ENCODE results near the gene CYTH2. TPM values are rescaled to one million over a fixed set of nuclear protein-coding genes. Genes with fewer than 3 reads are reported as not detected.

The CYTH2 gene
- total RNA-seq, 1 donor from 2014 or later = 50.3 TPM

DNA sequence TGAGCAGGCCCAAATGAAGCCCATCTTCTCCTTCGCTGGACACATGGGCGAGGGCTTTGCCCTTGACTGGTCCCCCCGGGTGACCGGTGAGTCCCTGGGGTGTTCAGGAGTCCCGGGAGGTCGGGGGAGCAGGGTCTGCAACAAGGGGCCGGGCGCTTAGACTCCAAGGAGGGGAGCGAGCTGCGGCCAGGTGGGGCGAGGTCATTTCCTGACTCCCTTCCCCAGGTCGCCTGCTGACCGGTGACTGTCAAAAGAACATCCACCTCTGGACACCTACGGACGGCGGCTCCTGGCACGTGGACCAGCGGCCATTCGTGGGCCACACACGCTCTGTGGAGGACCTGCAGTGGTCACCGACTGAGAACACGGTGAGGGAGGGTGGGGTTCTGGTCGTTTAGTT, 18.7 kb upstream of the CYTH2 start:
- no peak for TF ChIP-seq EZH2 (IDR thresholded peaks at IDR 0.05)
- TF ChIP-seq, protein P1, sequence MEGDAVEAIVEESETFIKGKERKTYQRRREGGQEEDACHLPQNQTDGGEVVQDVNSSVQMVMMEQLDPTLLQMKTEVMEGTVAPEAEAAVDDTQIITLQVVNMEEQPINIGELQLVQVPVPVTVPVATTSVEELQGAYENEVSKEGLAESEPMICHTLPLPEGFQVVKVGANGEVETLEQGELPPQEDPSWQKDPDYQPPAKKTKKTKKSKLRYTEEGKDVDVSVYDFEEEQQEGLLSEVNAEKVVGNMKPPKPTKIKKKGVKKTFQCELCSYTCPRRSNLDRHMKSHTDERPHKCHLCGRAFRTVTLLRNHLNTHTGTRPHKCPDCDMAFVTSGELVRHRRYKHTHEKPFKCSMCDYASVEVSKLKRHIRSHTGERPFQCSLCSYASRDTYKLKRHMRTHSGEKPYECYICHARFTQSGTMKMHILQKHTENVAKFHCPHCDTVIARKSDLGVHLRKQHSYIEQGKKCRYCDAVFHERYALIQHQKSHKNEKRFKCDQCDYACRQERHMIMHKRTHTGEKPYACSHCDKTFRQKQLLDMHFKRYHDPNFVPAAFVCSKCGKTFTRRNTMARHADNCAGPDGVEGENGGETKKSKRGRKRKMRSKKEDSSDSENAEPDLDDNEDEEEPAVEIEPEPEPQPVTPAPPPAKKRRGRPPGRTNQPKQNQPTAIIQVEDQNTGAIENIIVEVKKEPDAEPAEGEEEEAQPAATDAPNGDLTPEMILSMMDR (IDR thresholded peaks at IDR 0.05) = no peak
- no peak for TF ChIP-seq EZH2phosphoT487 (IDR thresholded peaks at IDR 0.05)
- H3K36me3 Mint-ChIP-seq = peaks cover 18% of the 10 kb centered on the region

DNA sequence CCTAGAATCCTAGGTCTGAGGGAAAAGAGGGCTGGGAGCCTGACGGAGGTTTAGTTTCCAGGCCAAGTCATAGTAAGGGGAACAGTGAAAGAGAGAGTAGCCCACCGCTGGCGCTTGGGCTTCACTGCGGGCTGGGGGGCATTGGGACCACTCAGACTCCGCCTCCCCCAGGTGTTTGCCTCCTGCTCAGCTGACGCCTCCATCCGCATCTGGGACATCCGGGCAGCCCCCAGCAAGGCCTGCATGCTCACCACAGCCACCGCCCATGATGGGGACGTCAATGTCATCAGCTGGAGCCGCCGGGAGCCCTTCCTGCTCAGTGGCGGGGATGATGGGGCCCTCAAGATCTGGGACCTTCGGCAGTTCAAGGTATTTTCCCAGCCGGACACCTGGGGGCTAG, 18.3 kb upstream of the CYTH2 start:
- no peak for TF ChIP-seq EZH2 (IDR thresholded peaks at IDR 0.05)
- no peak for TF ChIP-seq EZH2phosphoT487 (IDR thresholded peaks at IDR 0.05)
- TF ChIP-seq, protein P1 (IDR thresholded peaks at IDR 0.05) = no peak
- no peak overlapping the region for H3K9ac ChIP-seq
- Mint-ChIP-seq H3K27me3 (ENCODE audit: insufficient read depth, low read depth) (peaks cover 5% of the 10 kb centered on the region), H3K27ac (no peak overlapping the region), H3K4me3 (no peak overlapping the region), H3K36me3 (peaks cover 18% of the 10 kb centered on the region), H3K4me1 (peaks cover 2% of the 10 kb centered on the region), H3K9me3 (no peaks in the 10 kb centered on the region)
- no peaks in the 10 kb centered on the region for H3K4me1 ChIP-seq
- no peaks in the 10 kb centered on the region for H3K9me3 ChIP-seq (ENCODE audit: low read depth)
- no peak overlapping the region for H3K4me2 ChIP-seq
- H3K79me2 ChIP-seq (ENCODE audit: low read depth) = peaks cover 18% of the 10 kb centered on the region
- no peaks in the 10 kb centered on the region for H4K20me1 ChIP-seq (ENCODE audit: low read depth)
- DNase-seq (ENCODE audit: low spot score) = no peak
- H3K27me3 ChIP-seq = no peaks in the 10 kb centered on the region
- peaks cover 5% of the 10 kb centered on the region for H3K36me3 ChIP-seq
- H2AFZ ChIP-seq (replicated peaks) = no peak overlapping the region
- no peak overlapping the region for H3K27ac ChIP-seq
- no peak overlapping the region for H3K4me3 ChIP-seq
- H3F3A ChIP-seq (ENCODE audit: low read depth) = peaks cover 2% of the 10 kb centered on the region

More for the DNA sequence above, 18.7 kb upstream of the CYTH2 start:
- H3K9me3 Mint-ChIP-seq = no peaks in the 10 kb centered on the region
- H3K4me1 ChIP-seq = no peaks in the 10 kb centered on the region
- DNase-seq (ENCODE audit: low spot score) = no peak
- H4K20me1 ChIP-seq (ENCODE audit: low read depth) = no peaks in the 10 kb centered on the region
- H3K79me2 ChIP-seq (ENCODE audit: low read depth) = peaks cover 18% of the 10 kb centered on the region
- peaks cover 7% of the 10 kb centered on the region for H3F3A ChIP-seq (ENCODE audit: low read depth)
- H3K4me3 Mint-ChIP-seq = no peak overlapping the region
- peaks cover 2% of the 10 kb centered on the region for H3K4me1 Mint-ChIP-seq
- no peak overlapping the region for H3K9ac ChIP-seq
- H3K27ac Mint-ChIP-seq = no peak overlapping the region
- H3K9me3 ChIP-seq (ENCODE audit: low read depth) = no peaks in the 10 kb centered on the region
- peaks cover 5% of the 10 kb centered on the region for H3K27me3 Mint-ChIP-seq (ENCODE audit: insufficient read depth, low read depth)
- no peaks in the 10 kb centered on the region for H3K27me3 ChIP-seq
- no peak overlapping the region for H3K4me2 ChIP-seq
- peaks cover 5% of the 10 kb centered on the region for H3K36me3 ChIP-seq
- H3K4me3 ChIP-seq = no peak overlapping the region
- no peak overlapping the region for H3K27ac ChIP-seq
- no peak overlapping the region for H2AFZ ChIP-seq (replicated peaks)

DNA sequence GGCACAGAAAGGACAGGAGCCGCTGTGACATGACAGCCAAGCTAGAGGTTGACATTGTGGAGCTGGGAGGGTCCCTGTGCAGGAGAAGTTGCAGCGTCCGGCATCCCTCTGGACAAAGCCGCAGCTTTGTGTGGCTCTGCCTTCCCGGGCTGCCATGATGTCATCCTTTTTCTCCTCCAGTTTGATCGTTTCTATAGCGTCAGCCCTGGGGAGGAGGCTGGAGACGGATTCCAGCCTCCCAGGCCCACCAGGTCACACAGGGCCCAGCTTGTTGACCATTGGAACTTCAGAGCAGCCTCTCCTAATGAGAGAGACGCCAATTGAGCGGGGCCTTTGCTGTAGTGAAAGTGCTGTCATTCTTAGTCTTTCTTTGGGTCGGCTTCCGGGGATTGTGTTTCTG, 17.5 kb upstream of the CYTH2 start:
- peaks cover 5% of the 10 kb centered on the region for H3K27me3 Mint-ChIP-seq (ENCODE audit: insufficient read depth, low read depth)
- H3K4me1 Mint-ChIP-seq = no peaks in the 10 kb centered on the region
- H3K9ac ChIP-seq = no peak overlapping the region
- H3K4me3 ChIP-seq = no peak overlapping the region
- no peaks in the 10 kb centered on the region for H3F3A ChIP-seq (ENCODE audit: low read depth)
- H3K27ac Mint-ChIP-seq = no peak overlapping the region
- H3K4me2 ChIP-seq = no peak overlapping the region
- H3K79me2 ChIP-seq (ENCODE audit: low read depth) = peaks cover 10% of the 10 kb centered on the region
- peaks cover 18% of the 10 kb centered on the region for H3K36me3 Mint-ChIP-seq
- no peaks in the 10 kb centered on the region for H3K9me3 Mint-ChIP-seq
- TF ChIP-seq EZH2phosphoT487 (IDR thresholded peaks at IDR 0.05) (no peak), EZH2 (IDR thresholded peaks at IDR 0.05) (no peak)
- TF ChIP-seq, protein P1 (IDR thresholded peaks at IDR 0.05) = no peak
- H3K9me3 ChIP-seq (ENCODE audit: low read depth) = no peaks in the 10 kb centered on the region
- H3K4me1 ChIP-seq = no peaks in the 10 kb centered on the region
- no peaks in the 10 kb centered on the region for H3K27me3 ChIP-seq
- H3K36me3 ChIP-seq = peaks cover 5% of the 10 kb centered on the region
- no peaks in the 10 kb centered on the region for H4K20me1 ChIP-seq (ENCODE audit: low read depth)
- H3K4me3 Mint-ChIP-seq = no peak overlapping the region
- H3K27ac ChIP-seq = no peak overlapping the region
- H2AFZ ChIP-seq (replicated peaks) = no peak overlapping the region
- no peak for DNase-seq (ENCODE audit: low spot score)
